H1 (cell line): ENCODE data around the gene FAM200B. TPM values are rescaled to one million over a fixed set of nuclear protein-coding genes. Genes with fewer than 3 reads are reported as not detected.

Experiments
- GABPA ChIP-seq: IDR thresholded peaks from 2 replicates; pipeline ENCODE4 v1.6.1; 2011; ENCODE audit warnings: mild to moderate bottlenecking, low read length, moderate library complexity, borderline replicate concordance; ENCODE audit not compliant: insufficient read depth
- SUZ12 ChIP-seq: fragments of 200-600 bp; sonication (generic); IDR thresholded peaks from 2 replicates; pipeline ENCODE4 v1.6.1; 2012; ENCODE audit warnings: mild to moderate bottlenecking, inconsistent platforms, low read length, moderate library complexity, mixed read lengths
- polyA plus RNA-seq, 7 experiments: library from polyadenylated mRNA; depleted of rRNA in 3 of 7; stranded (reverse) in 5 of 7; unstranded in 2 of 7; fragments of >200 nt in 5 of 7; fragments of 200-250 nt in 2 of 7; gene quantifications; 1 replicate in 5 of 7; 2 replicates in 1 of 7; 4 replicates in 1 of 7; pipeline versions ENCODE4 v1.2.1 to v1.2.3, GENCODE V29; 2011 to 2013; ENCODE audit warnings: missing spikeins in 2 of 7, mixed read lengths in 2 of 7
- total RNA-seq: library from RNA; stranded (reverse); fragmentation: NEBNext Ultra II Directional; extraction: Animal tissue kit (Norgen Biotek cat#: 25700); gene quantifications from 2 replicates; pipeline ENCODE4 v1.2.1, GENCODE V29; 2021

The FAM200B gene
- total and polyA plus RNA-seq, 2 of the 8 experiments (the other 6 are each of a cell fraction or from before 2014, with no cell fraction given) = 10.7 to 23.7 TPM

- TF ChIP-seq SUZ12 = no peak
- TF ChIP-seq GABPA = no peak
These were observed 14.1 kb downstream of the FAM200B start (continued) for GRCh38 chr4:15695729-15696128.
